ENCODE measurements around the gene KASH5.
"Not testable (repeated sequence)": the region's sequence is repeated elsewhere in the genome, so short reads cannot be mapped to it uniquely, and the experiment has no call there.

Gene KASH5

DNA sequence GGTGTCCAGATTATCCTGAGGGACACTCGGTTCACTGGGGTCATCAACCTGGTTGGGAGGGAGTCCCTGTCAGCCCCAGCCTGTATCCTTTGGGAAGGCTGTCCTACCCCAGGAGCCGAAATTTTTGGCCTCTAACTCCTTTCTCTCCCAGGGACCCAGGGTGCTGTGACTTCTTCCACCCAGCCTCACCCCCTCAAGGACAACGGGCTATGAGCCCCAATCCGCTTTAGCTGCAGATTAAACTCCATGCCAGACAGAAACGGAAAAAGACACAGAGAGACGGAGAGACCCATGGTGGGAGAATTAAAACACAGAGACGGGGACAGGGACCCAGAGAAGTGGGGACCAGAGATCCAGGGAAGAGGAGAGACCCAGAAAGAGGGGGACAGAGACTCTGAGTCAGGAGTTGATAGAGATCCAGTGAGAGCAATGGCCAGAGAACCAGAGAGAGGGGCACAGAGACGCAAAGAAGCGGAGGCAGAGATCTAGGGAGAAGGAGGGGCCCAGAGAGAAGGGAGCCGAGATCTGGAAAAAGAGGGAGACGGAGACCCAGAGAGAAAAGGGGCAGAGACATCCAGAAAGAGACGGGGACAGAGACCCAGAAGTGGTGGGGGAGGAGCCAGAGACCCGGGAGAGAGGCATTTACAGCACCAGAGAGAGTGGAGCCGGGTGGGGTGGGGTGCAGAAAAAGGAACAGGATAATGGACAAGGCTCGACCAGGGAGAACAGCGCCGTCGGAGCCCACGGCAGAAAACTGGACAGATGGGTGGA lies 52.6 kb downstream of the KASH5 start:
- DNase-seq (ENCODE audit: low read depth): no peak
- H3K4me3 ChIP-seq (ENCODE audit: low read length): no peak overlapping the region
- TF ChIP-seq, protein P1, sequence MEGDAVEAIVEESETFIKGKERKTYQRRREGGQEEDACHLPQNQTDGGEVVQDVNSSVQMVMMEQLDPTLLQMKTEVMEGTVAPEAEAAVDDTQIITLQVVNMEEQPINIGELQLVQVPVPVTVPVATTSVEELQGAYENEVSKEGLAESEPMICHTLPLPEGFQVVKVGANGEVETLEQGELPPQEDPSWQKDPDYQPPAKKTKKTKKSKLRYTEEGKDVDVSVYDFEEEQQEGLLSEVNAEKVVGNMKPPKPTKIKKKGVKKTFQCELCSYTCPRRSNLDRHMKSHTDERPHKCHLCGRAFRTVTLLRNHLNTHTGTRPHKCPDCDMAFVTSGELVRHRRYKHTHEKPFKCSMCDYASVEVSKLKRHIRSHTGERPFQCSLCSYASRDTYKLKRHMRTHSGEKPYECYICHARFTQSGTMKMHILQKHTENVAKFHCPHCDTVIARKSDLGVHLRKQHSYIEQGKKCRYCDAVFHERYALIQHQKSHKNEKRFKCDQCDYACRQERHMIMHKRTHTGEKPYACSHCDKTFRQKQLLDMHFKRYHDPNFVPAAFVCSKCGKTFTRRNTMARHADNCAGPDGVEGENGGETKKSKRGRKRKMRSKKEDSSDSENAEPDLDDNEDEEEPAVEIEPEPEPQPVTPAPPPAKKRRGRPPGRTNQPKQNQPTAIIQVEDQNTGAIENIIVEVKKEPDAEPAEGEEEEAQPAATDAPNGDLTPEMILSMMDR (conservative IDR thresholded peaks at IDR 0.05; ENCODE audit: low read length): no peak

DNA sequence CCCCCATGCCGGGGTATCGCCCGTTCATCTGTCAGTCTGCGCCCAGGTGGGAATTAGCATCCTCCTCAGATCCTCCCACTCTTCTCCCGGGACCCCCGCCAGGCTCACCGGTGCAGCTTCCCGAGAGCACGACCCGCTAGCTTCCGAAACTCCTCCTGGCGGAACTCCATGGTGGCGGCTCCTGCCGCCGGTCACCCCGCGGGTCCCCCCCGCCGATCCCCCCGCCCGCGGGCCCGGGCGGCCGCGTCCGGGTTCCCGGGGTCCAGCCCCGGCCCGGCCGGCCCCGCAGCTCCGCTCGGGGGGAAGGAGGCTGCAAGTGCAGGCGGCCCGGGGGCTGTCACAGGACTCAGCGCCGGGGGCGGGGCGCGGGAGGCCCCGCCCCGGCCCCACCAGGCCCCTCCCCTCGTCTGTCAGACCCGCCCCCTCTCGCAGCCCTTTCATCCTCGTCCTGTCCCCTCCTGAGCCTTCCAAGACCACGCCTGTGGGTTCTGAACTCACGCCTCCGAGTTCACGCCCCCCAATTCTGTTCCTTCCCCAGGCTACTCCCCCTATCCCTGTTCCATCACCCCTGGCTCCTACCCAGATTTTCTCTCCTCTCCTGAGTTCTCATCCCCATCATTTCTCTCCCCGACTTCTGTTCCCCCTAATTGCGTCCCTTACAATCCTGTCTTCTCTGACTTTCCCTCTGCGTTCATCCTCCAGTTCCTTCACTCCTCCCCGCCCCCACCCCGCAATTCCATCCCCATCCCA lies 53.3 kb downstream of the KASH5 start, which contains the start of gene SLC17A7:
Gene SLC17A7 (minus strand): TSS at position 318 of the 750 bp plus-strand sequence. CDS start 148 bp downstream, at position 170.
- H3K4me3 ChIP-seq (ENCODE audit: low read length): peak within 1 kb of the TSS; percentile 77
- TF ChIP-seq, protein P1 (conservative IDR thresholded peaks at IDR 0.05; ENCODE audit: low read length): no peak
- DNase-seq (ENCODE audit: low read depth): no peak

DNA sequence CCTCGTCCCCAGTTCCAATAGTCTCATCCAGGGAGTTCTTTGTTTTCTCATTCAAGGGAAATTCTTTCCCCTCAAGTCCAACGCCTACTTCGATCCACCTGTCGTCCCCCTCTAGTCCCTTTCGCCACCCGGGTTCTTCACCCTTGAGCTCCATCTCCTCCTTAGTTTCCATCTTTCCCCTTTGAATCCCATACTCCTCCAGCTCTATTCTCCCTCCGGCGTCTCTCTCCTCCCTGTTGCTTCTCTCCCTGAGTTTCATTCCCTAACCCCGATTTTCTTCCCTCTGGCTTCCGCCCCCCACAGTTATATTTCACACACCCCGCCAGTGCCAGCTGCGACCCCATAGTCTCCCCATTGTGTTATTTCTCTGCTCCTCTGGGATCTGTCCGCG lies 53.9 kb downstream of the KASH5 start:
- no peak overlapping the region; the same call in 1 of the 2 replicates for H3K4me3 ChIP-seq (ENCODE audit: low read length)
- DNase-seq (ENCODE audit: low read depth): no peak
- TF ChIP-seq, protein P1 (conservative IDR thresholded peaks at IDR 0.05; ENCODE audit: low read length): no peak

DNA sequence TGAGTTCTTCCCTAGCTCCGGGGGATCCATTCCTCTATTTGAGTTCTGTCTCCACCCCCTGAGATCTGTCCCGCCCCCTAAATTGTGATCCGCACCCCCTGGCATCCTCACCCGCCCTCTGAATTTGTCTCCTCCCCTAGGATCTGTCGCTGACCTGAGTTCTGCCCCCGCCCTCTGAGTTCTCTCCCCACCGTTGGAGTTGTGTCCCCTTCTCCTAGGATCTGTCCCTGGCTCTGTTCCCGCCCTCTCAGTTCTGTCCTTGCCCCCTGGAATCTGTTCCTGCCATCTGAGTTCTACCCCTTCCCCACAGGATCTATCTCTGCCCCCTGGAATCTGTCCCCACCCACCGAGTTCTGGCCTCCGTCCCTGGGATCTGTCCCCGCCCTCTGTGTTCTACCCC lies 54.3 kb downstream of the KASH5 start:
- DNase-seq (ENCODE audit: low read depth): no peak
- TF ChIP-seq, protein P1 (conservative IDR thresholded peaks at IDR 0.05; ENCODE audit: low read length): no peak
- peak overlapping the region; percentile 77 for H3K4me3 ChIP-seq (ENCODE audit: low read length)

DNA sequence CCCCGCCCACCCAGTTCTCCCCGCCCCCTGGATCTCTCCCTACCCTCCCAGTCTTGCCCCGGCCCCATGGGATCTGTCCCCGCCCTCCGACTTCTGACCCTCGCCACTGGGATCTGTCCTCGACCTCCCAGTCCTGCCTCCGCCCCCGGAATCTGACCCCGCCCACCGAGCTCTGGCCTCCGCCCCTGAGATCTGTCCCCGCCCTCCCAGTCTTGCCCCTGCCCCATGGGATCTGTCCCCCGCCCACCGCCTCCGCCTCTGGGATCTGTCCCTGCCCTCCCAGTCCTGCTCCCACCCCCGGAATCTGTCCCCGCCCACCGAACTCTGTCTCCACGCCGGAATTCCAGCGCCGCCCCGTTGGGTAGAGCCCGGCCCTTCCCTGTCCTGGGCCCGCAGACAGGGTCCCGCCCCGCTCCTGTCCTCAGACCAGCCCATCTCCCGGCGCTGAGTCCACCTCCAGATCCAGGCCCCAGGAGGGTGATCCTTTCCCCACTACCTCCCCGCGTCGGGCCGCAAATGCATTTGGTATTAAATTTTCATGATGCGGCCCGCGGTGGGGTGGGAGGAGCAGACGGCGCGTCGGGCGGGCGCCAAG lies 54.8 kb downstream of the KASH5 start:
- peak overlapping the region; percentile 77 for H3K4me3 ChIP-seq (ENCODE audit: low read length)
- peak; percentile 85 for DNase-seq (ENCODE audit: low read depth)
- TF ChIP-seq, protein P1 (conservative IDR thresholded peaks at IDR 0.05; ENCODE audit: low read length): no peak

DNA sequence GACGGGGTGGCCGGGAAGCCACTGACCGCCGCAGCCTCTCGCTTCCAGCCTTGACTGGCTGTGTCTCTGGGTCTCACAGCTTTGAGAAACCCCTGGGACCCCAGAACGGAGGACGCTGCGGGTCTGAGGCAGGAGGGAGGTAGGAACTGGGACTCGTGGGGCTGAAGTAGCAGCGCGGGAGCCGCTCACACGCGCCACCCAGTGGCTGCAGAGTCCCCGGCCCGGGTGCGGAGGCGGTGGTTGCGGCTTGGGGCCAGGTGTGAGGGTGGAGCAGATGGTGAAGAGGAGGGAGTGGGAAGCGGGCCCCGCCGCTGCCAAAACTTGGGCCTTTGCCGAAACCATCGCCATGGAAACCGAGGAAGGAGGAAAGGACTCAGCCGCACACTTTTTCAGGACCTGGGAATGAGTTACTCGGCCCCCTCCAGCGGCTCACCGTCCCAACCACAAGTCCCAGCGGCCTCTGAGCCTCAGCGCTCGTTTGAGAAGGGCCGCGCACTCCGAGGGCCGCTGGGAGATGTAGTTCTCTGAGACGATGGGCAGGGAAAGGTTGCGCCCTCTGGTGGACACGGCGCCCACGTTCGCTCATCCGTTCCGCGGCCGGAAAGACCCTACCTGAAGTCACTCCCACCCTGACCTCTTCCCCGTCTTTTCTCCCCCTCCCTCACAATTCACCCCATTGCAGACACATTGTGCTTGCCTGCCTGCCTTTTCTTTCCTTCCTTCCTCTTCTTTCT lies 55.5 kb downstream of the KASH5 start:
- H3K4me3 ChIP-seq (ENCODE audit: low read length): peak overlapping the region; percentile 77
- TF ChIP-seq, protein P1 (conservative IDR thresholded peaks at IDR 0.05; ENCODE audit: low read length): peak; percentile 78
- peak; percentile 94 for DNase-seq (ENCODE audit: low read depth)

DNA sequence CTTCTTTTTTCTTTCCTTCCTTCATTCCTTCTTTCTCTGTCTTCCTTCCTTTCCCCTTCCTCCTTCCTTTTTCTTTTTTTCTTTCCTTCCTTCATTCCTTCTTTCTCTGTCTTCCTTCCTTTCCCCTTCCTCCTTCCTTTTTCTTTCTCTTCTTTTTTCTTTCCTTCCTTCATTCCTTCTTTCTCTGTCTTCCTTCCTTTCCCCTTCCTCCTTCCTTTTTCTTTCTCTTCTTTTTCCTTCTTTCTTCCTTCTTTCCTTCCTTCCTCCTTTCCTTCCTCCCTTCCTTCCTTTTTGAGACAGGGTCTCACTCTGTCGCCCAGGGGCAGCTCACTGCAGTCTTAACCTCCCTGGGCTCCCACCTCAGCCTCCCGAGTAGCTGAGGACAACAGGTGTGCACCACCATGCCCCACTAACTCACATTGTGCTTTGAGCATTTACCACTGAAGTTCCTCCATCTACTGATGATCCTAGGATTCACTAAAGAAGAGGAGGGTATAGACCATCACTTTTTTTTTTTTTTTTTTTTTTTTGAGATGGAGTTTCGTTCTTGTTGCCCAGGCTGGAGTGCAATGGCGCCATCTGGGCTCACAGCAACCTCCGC lies 56.2 kb downstream of the KASH5 start:
- not testable (repeated sequence) for DNase-seq (ENCODE audit: low read depth); H3K4me3 ChIP-seq (ENCODE audit: low read length)

All from AG10803 (cell line).